GM20000 (cell line): ENCODE results near the gene CDKN2C.

Source experiments
- DNase-seq: peaks from one replicate; pipeline ENCODE4 v3.0.0; 2012; ENCODE audit warnings: low spot score
- CTCF ChIP-seq: IDR thresholded peaks from 2 replicates; pipeline ENCODE4 v1.5.1; 2012; ENCODE audit warnings: mild to moderate bottlenecking, control low read depth; ENCODE audit errors: extremely low read depth, missing control alignments

The CDKN2C gene

GRCh38 chr1:51019811-51020210, 49.8 kb downstream of the CDKN2C start:
- DNase-seq: no peak
- TF ChIP-seq CTCF: no peak
